GM15510 (cell line): ENCODE measurements around the gene SERPING1.

Experiments used
- POLR2A ChIP-seq: IDR thresholded peaks from 3 replicates; pipeline ENCODE4 v1.6.1; 2011; ENCODE audit warnings: borderline replicate concordance; ENCODE audit not compliant: insufficient read length; ENCODE audit errors: extremely low read depth

Gene SERPING1

DNA sequence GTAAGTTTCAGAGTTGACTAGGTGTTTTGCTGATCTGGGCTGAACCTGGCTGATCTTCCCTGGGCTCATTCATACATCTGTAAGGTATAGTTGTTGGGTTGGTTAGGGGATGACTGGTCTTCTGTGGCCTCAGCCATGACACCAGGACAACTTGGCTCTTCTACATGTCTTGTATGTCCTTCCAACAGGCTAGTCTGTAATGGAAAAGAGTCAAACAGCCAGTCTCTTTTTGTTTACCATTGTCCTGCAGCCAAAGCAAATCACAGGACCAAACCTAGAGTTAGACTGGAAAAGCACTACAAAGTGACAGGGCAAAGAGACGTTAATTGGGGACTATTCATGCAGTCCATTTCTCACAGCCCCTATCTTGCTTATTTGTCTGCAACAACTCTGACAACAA lies 17.8 kb downstream of the SERPING1 start:
- no peak for TF ChIP-seq POLR2A

GRCh38 chr11:57616595-57616994 lies 19.1 kb downstream of the SERPING1 start:
- TF ChIP-seq POLR2A: no peak

DNA sequence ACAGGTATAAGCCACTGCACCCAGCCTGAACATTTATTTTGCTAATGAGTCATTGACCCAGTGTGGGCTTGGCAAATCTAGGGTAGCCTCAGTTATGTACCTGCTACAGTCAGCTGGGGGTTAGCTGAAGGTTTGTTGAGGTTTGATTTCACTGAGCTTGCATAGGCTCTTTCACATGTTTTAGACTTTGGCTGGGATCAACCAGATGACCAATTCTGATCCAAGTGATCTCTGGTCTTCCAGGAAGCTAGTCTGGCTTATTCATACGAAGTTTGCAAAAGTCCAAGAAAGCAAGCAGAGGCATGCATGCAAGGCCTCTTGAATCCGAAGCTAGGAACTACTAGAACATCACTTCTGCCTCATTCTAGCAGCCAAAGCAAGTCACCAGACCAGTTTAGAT lies 21.0 kb downstream of the SERPING1 start:
- TF ChIP-seq POLR2A: no peak

DNA sequence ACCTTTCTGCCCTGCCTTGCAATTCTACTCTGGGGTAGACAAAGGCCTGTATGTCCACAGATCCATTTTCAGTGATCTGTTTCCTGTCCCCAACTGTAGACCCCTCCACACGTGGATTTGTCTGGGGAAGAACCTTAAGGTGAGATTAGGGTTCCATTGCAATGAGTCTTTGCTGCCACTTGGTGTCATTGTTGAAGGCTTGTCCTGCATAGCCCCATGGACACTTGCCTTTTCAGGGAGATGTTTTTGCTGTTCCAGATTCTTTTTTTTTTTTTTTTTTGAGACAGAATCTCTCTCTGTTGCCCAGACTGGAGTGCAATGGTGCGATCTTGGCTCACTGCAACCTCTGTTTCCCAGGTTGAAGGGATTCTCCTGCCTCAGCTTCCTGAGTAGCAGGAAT lies 21.8 kb downstream of the SERPING1 start:
- no peak for TF ChIP-seq POLR2A

GRCh38 chr11:57620467-57620866 lies 23.0 kb downstream of the SERPING1 start:
- no peak for TF ChIP-seq POLR2A

GRCh38 chr11:57622263-57622662 lies 24.8 kb downstream of the SERPING1 start:
- TF ChIP-seq POLR2A: no peak

- no peak for TF ChIP-seq POLR2A
Observed at GRCh38 chr11:57624864-57625263, 27.4 kb downstream of the SERPING1 start.

- no peak for TF ChIP-seq POLR2A
Observed at GRCh38 chr11:57626895-57627294, 29.4 kb downstream of the SERPING1 start.

GRCh38 chr11:57630171-57630570 lies 32.7 kb downstream of the SERPING1 start:
- TF ChIP-seq POLR2A: no peak

DNA sequence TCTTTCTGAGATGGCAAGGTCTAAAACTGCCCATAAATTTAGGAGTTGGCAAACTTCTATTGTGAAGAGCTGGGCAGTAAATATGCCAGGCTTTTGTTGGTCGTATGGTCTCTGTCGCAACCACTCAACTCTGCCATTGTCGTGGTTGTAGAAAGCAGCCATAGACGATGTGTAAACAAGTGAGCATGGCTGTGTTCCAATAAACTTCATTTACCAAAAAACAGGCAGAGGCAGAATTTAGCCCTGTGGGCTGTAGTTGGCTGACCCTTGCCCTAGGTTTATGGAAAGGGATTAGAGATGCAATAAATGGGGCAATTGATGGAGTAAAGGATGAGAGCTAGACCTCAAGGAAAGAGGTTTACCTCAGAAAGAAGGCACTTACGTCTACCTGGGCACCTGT lies 34.6 kb downstream of the SERPING1 start:
- TF ChIP-seq POLR2A: no peak

GRCh38 chr11:57633394-57634070 lies 36.0 kb downstream of the SERPING1 start:
- no peak for TF ChIP-seq POLR2A

DNA sequence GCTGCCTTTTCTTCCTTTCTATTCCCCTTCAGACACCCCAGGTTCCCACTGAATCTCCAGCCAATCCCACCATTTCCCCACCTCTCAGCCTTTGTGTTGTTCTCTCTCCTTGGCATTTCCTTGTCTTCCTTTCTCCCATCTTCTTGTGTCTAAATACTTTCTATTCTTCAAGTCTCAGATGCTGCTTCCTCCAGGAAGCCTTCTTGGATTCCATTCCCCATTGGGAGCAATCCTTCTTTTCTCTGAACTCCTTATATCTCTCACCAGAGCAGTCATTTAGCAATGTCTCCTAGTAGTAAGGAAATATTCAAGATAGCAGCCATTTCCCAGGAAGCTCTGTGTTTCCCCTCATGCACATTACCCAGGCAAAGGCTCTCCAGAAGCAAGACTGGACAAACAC lies 36.8 kb downstream of the SERPING1 start:
- no peak for TF ChIP-seq POLR2A

DNA sequence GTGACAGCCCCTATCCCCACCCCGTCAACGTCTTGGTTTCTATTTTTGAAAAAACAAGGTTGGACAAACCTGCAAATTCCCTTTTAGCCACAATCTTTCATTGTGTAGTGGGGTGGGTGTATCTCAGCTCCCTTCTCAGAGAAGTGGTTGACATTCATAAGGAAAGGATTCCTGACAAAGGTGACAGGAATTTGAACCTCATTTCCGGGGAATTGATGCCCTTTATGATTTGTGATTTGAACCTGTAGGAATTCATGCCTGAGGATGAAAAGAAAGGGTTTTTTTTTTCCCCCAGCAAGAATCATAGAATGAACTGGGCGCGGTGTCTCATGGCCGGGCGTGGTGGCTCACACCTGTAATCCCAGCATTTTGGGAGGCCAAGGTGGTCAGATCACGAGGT lies 37.8 kb downstream of the SERPING1 start:
- TF ChIP-seq POLR2A: no peak

- TF ChIP-seq POLR2A: no peak
Observed at GRCh38 chr11:57637626-57638004, 40.1 kb downstream of the SERPING1 start.

- no peak for TF ChIP-seq POLR2A
Observed at GRCh38 chr11:57638005-57638781, 40.7 kb downstream of the SERPING1 start.

GRCh38 chr11:57638811-57639320 lies 41.4 kb downstream of the SERPING1 start:
- no peak for TF ChIP-seq POLR2A
